NCI-H146 treated with DMSO at 0.1 percent for 48 hours (cell line): ENCODE data around the gene C1orf35.

Experiments used
- DNase-seq: peaks from one replicate; lab custom pipeline; 2025; ENCODE audit not compliant: unreplicated experiment; lab: John Stamatoyannopoulos, UW

Gene C1orf35

DNA sequence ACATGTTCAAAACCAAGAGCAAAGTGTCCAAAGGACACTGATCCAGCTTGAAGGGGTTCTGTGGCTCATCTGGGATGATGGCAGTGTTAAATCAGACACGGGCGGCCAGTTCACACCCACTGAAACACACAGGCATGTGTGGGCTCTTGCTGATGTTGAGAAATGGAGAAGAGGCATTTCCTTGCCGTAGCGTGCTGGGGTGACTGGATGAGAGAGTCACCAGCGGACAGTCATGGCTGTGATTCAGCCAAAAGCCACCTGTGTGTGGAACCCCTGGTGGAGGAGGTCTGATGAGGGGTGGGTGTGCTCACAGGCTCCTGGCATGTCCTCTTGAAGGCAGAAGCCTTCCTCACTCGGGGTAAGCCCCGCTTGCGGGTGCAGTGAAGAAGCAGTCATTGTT, 7.2 kb downstream of the C1orf35 start:
- DNase-seq: no peak

DNA sequence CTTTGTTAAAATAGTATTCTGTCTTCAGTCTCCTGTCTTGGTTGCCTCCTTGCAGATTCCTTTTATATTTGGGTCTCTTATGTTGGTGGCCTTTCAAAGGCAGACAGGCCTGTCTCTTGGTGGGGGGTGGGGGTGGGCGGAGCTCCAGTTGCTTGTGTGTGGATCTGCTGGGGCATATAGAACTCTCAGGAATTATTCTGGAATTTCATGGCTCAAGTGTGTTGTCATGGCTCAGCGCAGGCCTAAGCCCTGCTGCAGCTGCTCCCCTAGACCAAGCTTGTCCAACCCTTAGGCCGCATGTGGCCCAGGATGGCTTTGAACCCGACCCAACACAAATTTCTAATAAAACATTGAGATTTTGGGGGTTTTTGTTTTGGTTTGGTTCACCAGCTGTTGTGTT, 8.0 kb downstream of the C1orf35 start:
- DNase-seq: no peak

DNA sequence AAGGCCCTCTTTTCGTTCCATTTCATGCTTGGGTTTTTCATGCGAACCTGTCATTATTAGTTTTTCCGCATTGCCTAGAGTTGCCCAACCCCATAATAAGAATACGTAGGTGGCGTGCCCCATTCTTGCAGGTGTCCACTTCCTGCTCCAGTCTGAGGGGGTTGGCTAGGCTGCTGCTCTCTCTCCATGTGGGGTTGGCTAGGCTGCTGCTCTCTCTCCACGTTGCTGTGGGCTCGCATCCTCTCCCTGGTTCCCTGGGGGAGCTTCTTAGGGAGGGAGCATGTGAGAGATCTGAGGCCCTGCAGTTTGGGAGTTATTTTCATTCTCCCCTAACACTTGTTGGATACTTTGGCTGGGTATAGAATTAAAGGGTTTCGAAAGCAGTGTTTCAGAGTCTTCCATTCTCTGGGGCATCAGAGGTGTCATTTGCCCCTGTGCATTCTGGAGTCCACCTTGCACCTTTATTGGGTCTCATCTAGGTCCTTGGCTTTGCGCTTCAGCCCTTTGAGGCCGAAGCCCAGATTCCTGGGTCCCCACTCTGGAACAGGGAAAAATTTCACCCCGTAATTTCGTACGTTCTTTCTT, 8.6 kb downstream of the C1orf35 start:
- DNase-seq: no peak

DNA sequence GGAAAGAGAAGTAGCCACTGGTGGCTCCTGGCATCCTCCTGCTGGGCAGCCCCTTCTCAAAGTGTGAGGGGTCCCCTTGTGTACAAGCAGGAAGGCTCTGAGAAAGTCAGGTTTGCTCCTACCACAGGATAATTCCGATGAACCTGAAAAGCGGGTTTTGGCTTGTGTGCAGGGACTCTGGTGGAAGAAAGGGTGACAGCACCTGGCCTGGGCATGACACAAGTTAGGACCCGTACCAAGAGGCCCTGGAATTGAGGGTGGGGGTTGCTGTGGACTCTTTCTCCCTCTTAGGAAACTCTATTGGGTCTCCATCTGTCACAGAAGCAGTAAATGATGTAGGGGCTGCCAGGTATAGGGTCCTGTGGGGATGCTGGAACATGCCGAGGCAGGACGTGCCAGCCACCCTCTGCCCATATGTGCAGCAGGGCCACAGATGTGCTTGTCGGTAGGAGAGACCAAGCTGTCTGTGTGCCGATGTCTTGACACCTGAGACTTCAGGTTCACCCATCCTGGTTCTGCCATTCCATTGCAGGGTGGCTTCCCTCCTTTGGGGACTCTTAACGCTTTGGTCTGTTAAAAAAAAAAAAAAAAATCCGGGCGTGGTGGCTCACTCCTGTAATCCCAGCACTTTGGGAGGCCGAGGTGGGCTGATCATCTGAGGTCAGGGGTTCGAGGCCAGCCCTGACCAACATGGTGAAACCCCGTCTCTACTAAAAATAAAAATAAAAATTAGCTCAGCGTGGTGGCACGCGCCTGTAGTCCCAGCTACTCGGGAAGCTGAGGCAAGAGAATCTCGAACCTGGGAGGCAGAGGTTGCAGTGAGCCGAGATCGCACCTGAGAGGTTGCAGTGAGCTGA, 9.8 kb downstream of the C1orf35 start:
- no peak for DNase-seq

DNA sequence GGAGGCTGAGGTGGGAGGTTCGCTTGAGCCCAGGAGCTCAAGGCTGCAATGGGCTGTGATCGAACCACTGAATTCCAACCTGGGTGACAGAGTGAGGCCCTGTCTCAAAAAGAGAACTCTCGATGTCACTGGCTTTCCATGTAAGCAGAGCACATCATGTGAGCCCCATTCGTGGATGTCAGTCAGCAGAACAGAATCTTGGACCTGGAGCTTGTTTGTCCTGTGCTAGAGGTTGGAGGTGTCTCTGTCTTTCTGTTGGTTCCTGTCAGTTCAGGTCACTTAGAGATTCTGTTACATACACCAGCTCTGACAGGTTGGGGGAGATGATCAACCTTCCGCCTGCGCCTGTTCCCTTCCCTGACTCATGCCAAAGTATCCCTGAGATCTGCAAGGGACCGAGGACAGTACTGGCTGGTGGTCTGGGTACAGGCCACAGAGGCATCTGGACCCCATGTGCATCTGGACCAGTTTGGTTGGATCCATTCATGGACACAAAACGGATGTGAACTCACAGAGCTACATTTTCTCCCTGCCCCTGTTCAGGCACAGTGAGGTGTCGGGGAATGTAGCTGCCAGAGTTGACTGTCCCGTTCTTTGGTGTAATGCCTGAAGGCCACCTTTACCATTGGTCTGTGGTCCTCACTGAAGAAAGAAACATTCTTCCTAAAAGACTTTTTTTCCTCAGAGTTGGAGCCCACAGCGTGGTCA, 10.6 kb downstream of the C1orf35 start:
- DNase-seq: no peak

DNA sequence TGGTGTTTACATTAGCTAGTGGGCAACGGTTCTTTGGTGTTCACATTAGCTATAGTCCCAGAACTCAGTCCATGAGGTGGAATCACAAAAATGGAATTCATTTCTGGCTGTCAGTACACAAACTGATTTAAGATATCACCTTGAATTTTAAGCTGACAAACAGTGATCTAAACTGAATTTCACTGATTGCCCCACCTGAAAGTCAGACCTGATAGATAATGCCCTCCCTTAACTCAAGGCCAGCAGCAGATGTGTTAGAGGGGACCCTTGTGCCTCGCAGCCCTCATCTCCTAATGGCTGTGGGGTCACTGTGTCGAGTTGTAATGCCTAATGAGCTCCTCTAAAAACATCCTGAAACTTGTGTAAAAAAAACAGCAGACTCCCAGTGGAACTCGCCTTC, 12.0 kb downstream of the C1orf35 start:
- DNase-seq: no peak

DNA sequence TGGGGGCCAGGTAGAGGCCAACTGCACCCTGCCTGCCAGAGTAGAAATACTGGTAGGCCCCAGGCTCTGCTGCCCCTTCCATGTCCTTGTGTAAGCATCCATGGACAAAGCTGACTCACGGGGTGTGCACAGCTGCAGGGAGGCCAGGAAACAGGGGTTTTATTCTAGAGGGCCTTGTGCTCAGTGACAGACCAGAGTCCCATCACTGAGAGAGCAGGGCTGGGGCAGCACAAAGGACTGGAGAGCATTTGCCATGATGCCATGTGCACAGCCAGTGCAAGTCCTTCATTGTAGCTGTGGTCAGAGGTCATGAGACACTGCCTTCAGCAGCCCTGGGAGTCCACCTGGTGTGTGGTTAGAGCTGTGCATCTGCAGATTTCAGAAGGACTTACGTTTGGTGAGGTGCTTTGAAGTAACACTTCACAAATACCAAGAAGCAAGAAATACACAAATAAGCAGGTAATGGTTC, 12.5 kb downstream of the C1orf35 start:
- no peak for DNase-seq

DNA sequence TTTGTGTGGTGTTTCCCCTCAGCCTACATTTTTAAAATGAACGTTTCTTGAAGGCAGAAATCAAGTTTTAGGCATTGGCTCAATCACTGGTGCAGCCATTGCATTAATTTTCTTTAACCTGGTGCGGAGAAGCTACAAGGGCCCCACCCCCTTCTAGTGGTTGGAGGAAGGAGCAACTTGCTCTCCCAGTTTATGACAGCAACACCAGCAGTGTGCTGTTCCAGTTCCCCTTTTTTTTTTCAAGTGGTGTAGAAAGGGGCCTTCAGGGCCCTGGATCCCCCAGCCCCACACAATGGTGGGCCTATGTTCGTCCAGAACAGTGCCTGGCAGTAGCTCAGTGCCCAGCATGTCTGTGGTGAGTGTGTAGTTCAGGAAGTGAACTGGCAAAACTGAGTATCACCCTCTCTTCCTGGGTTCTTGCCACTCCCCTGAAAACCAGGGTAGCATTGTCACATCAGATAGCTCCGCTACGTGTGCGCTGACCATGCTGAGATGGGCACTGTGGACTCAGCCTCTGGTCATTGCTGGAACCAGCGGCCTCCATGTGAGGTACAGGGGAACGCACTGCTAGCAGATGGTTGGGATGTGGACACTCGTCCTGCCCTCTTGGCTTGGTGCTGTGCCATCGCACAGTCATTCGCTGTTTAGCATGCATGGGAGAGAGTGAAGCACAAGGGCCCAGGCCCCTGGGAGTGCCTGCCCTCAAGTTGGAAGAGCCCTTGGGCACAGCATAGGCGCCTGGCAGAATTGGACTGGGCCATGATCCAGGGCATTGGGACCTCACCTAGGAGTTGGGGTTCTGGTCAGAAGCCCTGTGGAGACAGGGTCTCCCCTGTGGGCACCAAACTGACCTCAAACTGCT, 13.4 kb downstream of the C1orf35 start:
- DNase-seq: no peak

DNA sequence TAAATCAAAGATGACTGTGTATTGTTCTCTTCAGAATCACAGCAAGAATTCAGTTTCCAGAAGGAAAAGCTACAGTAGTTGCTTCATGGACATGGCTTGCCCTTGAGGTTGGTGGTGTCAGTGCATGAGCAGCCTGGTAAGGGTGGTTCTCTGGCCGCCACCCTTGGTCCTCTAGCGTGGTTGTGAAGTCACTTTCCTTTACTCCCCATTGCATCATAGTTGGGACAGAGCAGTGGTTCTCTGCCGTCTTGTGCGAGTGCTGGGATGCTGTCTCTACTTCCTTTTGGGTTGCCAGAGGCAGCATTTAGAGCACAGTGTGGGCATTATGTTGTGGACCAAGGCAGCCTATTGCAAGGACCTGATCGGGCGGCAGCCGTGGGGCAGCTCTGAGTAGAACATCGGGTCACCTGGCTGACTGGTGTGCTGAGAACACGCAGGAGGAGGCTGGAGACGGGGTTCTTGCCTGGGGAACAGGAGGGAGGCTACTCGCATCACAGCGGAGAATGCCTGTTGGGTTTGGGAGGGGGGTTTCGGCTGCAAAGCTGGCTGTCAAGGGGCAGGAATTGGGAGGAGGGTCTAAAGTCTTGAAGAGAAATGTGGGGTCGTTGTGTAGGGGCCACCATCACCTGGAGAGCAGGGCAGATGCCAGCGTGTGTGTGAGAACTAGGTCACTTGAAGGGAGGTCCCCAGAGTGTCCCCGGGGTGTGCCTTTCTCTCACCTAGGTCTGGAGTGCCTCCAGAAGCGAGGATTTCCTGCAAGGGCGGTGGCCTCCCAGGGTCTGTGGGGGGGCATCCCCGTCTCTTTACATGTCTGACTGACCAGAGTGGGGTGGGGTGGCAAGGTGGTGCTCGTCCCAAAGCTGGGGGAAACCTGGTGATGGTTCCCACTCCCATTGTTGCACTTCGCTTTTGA, 14.3 kb downstream of the C1orf35 start:
- DNase-seq: no peak

DNA sequence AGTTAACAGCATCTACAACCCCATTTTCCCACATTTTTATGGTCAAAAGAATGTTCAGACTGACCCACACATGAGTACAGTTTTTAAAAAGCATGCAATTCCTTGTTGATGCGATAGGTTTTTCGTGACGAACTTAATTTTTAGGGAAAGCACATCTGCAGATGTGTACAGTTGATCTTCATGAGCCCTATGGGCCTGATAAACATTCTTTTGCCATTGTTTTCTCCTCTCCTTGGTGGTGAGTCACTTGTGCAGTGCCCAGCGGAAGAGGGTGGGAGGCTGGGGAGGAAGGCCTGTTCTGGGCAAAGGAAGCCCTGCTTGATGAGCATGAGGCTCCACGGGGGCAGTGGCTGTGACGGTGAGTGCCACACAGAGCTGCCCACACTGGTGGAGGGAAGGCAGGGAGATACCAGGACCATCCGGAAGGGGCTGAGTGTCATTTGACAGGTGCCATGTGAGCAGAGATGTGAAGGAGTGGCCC, 15.3 kb downstream of the C1orf35 start:
- no peak for DNase-seq

DNA sequence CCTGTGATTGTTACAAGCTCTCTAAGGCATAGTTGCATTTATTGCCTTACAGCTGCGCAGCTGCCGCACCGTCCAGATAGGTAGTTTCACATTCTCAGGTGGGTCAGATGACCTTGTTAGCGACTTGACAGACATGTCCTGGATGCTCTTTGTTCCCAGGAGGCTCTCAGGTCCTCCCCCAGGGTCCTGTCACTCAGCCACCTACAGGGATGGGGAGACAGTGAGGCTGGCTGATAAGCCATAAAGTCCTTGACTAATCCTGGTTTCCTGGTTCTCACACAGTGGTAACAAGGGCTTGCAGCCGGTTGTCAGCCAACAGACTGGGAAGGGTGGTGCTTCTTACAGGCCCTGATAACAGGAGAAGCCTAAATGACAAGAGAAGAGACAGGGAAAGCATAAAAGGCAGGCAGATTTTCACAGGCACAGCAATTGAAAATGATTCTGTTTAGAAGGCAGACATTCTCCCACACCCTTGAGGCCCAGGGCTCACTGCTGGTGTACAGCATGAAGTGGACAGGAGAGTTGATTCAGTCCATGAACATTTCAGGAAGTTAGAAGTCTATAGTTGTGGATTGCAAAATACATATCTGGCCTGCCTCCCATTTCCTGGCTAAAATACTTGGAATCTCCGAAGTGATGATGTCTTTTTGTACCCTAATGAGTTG, 17.7 kb downstream of the C1orf35 start:
- no peak for DNase-seq

DNA sequence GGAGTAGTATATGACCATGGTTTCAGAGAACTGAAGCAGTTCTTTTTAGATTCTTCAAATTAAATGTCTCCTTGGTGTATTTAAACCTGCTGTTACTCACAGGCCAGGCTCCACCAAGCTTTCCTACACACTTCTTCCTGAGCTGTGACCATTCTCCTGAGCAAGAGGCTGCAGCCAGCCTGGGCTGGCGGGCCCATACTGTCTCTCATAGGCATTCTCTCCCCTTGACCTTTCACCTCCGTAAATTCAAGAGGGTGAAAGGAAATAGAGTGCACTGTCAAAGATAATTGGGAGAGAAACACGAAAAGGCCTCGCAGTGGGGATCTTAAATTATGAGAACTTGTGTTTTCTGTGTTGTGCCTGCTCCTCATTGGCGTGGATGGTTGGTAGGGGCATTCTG, 18.3 kb downstream of the C1orf35 start:
- DNase-seq: no peak

DNA sequence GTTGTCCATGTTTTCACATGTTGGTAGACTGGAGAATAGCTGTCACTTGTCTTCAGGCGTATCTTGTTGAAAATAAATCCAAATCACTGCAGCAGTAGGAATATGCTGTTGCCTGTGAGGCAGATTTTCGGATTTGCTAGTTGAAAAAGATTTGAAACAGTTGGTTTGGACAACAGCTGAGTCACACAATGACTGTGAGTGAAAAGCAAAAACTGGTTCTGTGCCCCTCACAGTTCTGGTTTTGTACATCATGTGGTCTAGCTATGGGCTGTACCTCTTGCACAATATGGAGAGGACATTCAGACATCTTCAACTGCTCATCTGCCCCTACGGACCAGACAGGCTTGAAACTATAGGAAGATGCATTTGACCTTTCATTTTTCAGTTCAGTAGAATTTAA, 18.8 kb downstream of the C1orf35 start:
- no peak for DNase-seq

DNA sequence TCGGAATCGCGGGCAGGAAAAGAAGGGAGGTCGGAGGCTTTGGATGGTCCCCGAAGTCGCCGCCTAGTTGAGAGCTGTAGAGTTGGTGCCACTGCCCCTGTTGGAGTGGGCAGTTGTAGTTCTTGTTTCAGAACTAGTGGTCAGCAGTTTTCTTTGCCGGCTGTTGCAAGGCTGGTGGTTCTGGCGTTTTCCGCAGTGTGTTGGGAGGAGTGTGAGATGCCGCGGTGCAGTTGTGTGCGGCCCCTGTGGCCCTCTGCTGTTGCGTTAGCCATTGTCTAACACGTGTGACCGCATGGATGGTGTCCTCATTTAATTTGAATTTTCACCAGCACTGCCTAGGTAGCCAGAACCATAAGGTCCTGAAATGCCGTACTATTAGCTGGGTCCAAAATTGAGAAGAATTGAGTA, 19.2 kb downstream of the C1orf35 start:
- DNase-seq: no peak

DNA sequence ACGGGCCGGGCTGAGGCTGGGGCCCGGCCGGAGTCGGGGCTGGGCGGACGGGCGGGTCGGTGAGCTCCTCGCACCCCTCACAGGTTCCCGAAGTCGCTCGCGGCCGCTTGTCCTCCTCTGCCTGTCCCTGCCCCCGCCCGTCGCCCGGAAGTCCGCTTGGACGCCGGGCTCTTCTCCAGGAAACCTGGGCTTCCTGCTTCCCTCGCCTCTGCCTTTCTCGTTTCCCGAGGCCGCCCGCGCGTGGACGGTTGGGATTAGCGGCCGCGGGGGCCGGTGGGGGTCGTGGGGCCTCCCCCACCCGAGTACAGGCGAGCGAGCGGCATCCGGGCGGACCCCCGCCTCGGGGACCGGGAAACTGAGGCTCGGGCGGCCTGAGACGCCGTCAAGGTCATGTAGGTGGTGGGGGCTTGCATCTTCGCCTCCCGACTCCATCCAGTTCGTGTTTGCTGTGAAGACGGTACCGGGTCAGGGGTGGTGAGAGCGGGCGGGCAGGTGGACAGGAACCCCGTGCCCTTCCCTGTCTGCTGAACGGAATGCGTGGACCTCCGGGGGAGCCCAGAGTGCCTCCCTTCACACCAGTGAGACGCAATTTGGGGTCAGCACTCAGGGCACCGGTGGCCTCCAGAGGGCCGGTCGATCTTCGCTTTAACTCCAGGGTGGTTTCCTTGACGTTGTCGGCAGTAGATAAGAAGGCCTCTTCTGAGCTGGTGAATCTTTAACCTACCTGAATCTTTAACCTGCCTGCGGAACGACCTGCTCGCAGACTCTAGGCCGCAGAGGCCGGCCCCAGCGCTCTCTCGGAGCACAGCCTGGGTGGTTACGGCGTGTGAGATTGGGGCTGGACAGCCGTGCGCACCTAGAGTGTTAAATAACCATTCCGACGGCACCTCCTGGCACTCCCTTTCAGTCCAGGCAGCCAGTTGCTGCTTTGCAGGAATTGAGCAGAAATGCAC, 19.9 kb downstream of the C1orf35 start:
- no peak for DNase-seq

DNA sequence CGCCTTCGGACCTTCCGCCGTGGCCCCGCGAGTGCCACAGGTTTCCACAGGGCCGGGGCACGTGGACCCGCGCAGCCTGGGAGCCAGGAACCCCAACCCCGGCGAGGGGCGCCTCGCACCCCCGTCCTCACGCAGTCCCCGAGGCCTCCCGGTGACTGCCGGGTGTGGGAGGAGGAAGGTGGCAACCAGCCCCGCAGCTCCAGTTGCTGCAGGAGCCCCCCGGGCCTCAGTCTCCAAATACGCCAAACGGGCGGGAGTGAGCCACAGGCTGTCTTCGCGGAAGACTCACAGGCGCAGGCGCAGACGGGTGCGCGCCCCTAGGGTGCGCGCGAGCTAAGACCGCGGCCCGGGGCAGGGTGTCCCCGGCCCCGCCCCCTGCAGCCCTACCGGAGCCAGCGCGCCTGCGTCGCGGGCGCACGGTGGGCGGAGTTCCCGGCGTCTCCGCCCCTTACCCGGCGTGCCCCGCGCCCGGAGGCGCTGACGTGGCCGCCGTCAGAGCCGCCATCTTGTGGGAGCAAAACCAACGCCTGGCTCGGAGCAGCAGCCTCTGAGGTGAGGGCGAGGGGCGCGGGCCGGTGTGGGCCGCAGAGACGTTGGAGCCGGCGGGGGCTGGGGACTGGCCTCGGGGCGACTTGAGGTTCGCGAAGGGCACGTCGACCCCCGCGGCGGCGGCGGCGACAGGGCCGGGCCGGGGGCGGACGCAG, 20.8 kb downstream of the C1orf35 start, which contains the start of gene ARF1:
TSS of gene ARF1 (plus strand) at position 495 of the 704 bp plus-strand sequence. CDS start 14,407 bp downstream, outside the sequence.
- peak; percentile 65 for DNase-seq

DNA sequence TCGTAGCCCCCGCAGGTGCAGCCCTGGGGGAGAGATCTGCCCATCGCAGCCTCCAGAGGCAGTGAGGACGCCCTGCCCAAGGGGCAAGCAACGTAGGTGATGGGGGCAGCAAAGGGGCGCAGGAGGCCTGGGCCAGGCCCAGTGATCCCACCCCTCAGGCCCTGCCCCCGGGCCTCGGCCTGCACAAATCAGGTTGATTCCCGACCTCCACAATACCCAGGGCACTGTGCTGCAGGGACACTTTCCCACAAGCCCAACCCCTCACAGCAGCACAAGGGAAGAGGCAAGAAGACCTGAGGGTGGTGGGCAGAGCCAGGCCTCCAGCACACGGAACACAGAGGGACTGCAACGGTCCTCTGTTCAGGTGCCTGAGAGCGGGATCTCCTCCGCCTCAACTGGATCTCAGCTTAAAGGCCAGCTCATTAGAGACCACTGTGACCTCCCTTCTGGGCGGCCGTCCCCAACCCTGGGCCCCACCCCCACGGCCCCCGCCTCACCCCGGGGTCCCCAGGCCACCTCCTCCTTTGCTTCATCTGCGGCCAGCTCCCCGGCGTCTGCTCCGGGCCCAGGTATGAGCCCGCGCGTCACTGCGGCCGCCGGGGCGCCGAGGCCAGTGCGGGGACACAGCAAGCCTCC, 21.4 kb downstream of the C1orf35 start:
- DNase-seq: peak; percentile 15
